Calu3 (cell line): ENCODE measurements around the gene PTPRN2. TPM values are rescaled to one million over a fixed set of nuclear protein-coding genes. Genes with fewer than 3 reads are reported as not detected.

ENCODE experiments used
- BruUV-seq: library from RNA; stranded (reverse); fragments of 400-500 nt; replicated peaks from 2 replicates; lab custom pipeline; 2021; lab: Mats Ljungman, UMichigan
- CTCF ChIA-PET: fragments of 300-600 bp; sonication (Branson Sonifier 250); formaldehyde crosslinking; loops from one replicate; lab custom pipeline; 2022; ENCODE audit warnings: antibody characterized with exemption; lab: Charles Lee
- DNase-seq: peaks from one replicate; pipeline ENCODE4 v3.0.0; 2022
- H3K27ac Mint-ChIP-seq: one replicate; pipeline ENCODE4 v1.8.0; 2022; ENCODE audit warnings: mixed read lengths; ENCODE audit not compliant: unreplicated experiment
- H3K27me3 Mint-ChIP-seq: one replicate; pipeline ENCODE4 v1.8.0; 2022; ENCODE audit warnings: mixed read lengths; ENCODE audit not compliant: unreplicated experiment
- H3K36me3 Mint-ChIP-seq: one replicate; pipeline ENCODE4 v1.8.0; 2022; ENCODE audit warnings: mild to moderate bottlenecking, moderate library complexity, mixed read lengths; ENCODE audit not compliant: insufficient read depth, unreplicated experiment
- H3K4me1 Mint-ChIP-seq: one replicate; pipeline ENCODE4 v1.8.0; 2022; ENCODE audit warnings: mild to moderate bottlenecking, low read depth, mixed read lengths; ENCODE audit not compliant: unreplicated experiment
- H3K4me3 Mint-ChIP-seq: one replicate; pipeline ENCODE4 v1.8.0; 2022; ENCODE audit warnings: mild to moderate bottlenecking, low read depth, moderate library complexity, mixed read lengths; ENCODE audit not compliant: unreplicated experiment
- H3K9me3 Mint-ChIP-seq: one replicate; pipeline ENCODE4 v1.8.0; 2022; ENCODE audit warnings: low read depth, mixed read lengths; ENCODE audit not compliant: unreplicated experiment
- intact Hi-C: fragments of 100-400 bp; cut with micrococcal nuclease; formaldehyde crosslinking; loops from one replicate; pipeline ENCODE4 v1.10.0; 2022; ENCODE audit not compliant: unreplicated experiment
- total RNA-seq: library from RNA; stranded (reverse); gene quantifications from 2 replicates; pipeline ENCODE4 v1.2.3, GENCODE V29; 2022
- TF ChIP-seq, protein P1 (sequence below): fragments of 200-600 bp; IDR thresholded peaks from one replicate; pipeline ENCODE4 v1.8.0; 2022; ENCODE audit warnings: antibody characterized with exemption; ENCODE audit not compliant: unreplicated experiment

The PTPRN2 gene
- total RNA-seq, 1 experiment from 2014 or later = 2.0 TPM

DNA sequence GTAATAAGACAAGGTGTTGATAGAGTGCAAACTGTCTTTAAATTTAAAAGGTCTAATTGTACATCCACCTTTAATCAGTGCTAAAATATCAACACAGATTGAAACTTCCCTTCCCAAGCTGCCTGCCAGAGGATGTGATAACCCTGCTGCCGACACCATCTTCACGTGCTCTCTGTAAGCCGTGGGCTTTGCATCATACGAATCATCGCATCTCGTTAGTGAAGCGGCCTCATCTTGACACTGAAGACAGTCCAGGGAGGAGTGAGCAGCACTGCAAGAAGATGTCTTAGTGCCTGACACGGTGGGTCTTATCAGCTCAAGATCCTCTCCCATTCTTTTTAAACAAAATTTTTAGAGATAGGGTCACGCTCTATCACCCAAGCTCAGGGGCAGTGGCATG is 518.8 kb downstream of the PTPRN2 start:
- Mint-ChIP-seq H3K4me1 (no peaks in the 10 kb centered on the region), H3K36me3 (peaks cover 5% of the 10 kb centered on the region), H3K27ac (no peak overlapping the region), H3K27me3 (no peaks in the 10 kb centered on the region), H3K4me3 (no peak overlapping the region), H3K9me3 (peaks cover 16% of the 10 kb centered on the region)
- TF ChIP-seq, protein P1, sequence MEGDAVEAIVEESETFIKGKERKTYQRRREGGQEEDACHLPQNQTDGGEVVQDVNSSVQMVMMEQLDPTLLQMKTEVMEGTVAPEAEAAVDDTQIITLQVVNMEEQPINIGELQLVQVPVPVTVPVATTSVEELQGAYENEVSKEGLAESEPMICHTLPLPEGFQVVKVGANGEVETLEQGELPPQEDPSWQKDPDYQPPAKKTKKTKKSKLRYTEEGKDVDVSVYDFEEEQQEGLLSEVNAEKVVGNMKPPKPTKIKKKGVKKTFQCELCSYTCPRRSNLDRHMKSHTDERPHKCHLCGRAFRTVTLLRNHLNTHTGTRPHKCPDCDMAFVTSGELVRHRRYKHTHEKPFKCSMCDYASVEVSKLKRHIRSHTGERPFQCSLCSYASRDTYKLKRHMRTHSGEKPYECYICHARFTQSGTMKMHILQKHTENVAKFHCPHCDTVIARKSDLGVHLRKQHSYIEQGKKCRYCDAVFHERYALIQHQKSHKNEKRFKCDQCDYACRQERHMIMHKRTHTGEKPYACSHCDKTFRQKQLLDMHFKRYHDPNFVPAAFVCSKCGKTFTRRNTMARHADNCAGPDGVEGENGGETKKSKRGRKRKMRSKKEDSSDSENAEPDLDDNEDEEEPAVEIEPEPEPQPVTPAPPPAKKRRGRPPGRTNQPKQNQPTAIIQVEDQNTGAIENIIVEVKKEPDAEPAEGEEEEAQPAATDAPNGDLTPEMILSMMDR = no peak
- BruUV-seq = no TSS peak
- intact Hi-C loops = no loop called here
- CTCF ChIA-PET = no interaction called here
- DNase-seq = no peak

DNA sequence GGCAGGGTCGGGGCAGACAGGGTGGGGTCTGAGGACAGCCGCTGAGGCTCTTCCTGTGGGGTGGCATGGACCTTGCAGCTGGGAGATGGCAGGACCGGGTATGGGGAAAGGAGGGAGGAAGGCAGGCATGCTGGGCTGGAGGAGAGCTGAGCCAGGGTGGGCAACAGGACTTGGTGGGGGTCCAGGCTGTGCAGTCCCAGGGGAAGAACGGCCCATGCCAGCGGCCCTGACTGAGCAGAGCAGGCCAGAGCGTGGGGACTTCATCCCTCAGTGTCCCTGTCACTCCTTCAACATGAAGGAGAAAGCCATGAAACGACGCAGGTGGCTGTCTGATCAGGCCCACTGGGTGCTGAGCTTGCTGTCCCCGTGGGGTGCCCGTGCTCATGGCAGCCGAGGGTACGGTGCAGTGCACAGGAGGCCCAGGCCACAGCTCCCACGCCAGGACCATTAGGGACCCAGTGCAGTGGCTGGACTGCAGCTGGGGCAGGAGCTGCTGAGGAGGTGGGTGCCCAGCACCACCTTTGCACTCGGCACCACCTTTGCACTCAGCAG is 519.6 kb downstream of the PTPRN2 start:
- Mint-ChIP-seq H3K27ac (no peak overlapping the region), H3K27me3 (no peaks in the 10 kb centered on the region), H3K4me1 (no peaks in the 10 kb centered on the region), H3K36me3 (peaks cover 5% of the 10 kb centered on the region), H3K9me3 (peaks cover 14% of the 10 kb centered on the region), H3K4me3 (no peak overlapping the region)
- TF ChIP-seq, protein P1 = no peak
- CTCF ChIA-PET = no interaction called here
- no TSS peak for BruUV-seq
- intact Hi-C loops = no loop called here
- DNase-seq = no peak

DNA sequence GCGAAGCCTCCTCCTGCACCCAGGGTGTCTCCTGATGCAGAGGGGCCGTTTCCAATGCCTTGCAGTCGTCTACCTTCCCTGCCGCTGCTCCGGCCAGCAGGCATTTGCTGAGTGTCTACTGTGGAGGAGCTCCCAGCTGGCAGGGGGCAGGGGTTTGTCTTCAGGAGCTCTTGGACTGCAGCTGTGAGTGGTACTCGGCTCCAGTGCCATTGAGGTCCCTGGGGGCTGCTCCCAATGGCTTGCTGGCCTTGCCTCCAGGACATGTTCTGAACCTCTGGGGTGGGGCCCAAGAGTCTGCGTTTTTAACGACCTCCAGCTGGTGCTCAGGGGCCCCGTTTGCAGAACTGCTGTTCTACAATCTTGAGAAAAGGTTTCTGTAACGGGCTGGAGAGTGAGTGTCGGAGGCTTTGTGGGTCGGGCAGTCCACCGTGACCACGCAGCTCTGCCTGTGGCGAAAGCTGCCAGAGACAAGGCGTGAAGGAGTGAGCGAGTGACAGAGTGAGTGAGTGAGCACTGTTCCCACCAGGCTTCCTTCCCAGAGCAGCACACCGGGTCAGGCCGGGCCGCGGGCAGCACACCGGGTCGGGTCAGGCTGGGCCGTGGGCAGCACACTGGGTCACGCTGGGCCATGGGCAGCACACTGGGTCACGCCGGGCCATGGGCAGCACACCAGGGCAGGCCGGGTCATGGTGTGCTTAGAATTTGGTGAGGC is 520.2 kb downstream of the PTPRN2 start:
- DNase-seq = no peak
- CTCF ChIA-PET = no interaction called here
- Mint-ChIP-seq H3K4me1 (no peaks in the 10 kb centered on the region), H3K9me3 (peaks cover 12% of the 10 kb centered on the region), H3K4me3 (no peak overlapping the region), H3K27ac (no peak overlapping the region), H3K27me3 (no peaks in the 10 kb centered on the region), H3K36me3 (peaks cover 5% of the 10 kb centered on the region)
- intact Hi-C loops = no loop called here
- no TSS peak for BruUV-seq
- TF ChIP-seq, protein P1 = no peak

DNA sequence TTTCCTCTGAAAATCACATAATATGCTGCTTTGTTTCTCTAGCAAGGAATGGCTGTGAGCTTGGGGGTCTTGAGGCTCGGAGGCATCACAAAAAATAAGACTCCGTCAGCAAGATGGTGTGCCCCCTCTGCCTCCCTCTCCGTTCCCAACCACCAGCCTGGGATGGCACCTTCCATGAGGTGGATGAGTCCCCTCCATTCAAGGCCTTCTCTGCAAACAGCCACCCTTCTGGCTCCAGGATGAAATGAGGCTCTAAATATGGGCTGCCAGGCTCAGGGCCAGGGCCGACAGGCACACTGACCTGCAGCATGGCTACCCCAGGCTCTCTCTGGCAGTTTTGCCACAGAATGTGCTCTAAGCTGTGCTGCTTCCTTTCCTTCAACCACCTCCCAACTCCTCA is 521.5 kb downstream of the PTPRN2 start:
- intact Hi-C loops = no loop called here
- BruUV-seq = no TSS peak
- CTCF ChIA-PET = no interaction called here
- no peak overlapping the region for H3K4me3 Mint-ChIP-seq
- no peak overlapping the region for H3K27ac Mint-ChIP-seq
- no peaks in the 10 kb centered on the region for H3K4me1 Mint-ChIP-seq
- H3K27me3 Mint-ChIP-seq = no peaks in the 10 kb centered on the region
- H3K9me3 Mint-ChIP-seq = peaks cover 8% of the 10 kb centered on the region
- no peak for DNase-seq
- TF ChIP-seq, protein P1 = no peak
- H3K36me3 Mint-ChIP-seq = peaks cover 5% of the 10 kb centered on the region
